MM.1S (cell line): Measurements from ENCODE around the gene FBXL4.

Experiments used
- DNase-seq: peaks from one replicate; pipeline ENCODE4 v3.0.0-alpha.2; 2015
- H2AFZ ChIP-seq: fragments of 300-600 bp; sonication (generic); 2 replicates; pipeline ENCODE4 v1.6.0; 2016; ENCODE audit warnings: antibody characterized with exemption, low read length
- H3F3A ChIP-seq: fragments of 300-600 bp; sonication (generic); 2 replicates; pipeline ENCODE4 v1.6.1; 2016; ENCODE audit warnings: mild to moderate bottlenecking, antibody characterized with exemption, low read length, moderate library complexity, mixed read lengths; ENCODE audit not compliant: insufficient read depth
- H3K27ac ChIP-seq: fragments of 300-600 bp; sonication (generic); 2 replicates; pipeline ENCODE4 v1.5.1; 2016; ENCODE audit warnings: mild to moderate bottlenecking, low read length
- H3K27me3 ChIP-seq: fragments of 300-600 bp; sonication (generic); replicated peaks from 2 replicates; pipeline ENCODE4 v1.6.0; 2016; ENCODE audit warnings: low read length; ENCODE audit not compliant: insufficient read depth
- H3K36me3 ChIP-seq: fragments of 300-600 bp; sonication (generic); replicated peaks from 2 replicates; pipeline ENCODE4 v1.6.1; 2016; ENCODE audit warnings: mild to moderate bottlenecking, low read length, mixed read lengths; ENCODE audit not compliant: insufficient read depth
- H3K4me1 ChIP-seq: fragments of 300-600 bp; sonication (generic); 2 replicates; pipeline ENCODE4 v1.6.1; 2016; ENCODE audit warnings: low read length, mixed read lengths
- H3K4me2 ChIP-seq: fragments of 300-600 bp; sonication (generic); 2 replicates; pipeline ENCODE4 v1.6.0; 2016; ENCODE audit warnings: low read depth, low read length
- H3K4me3 ChIP-seq: fragments of 300-600 bp; sonication (generic); 2 replicates; pipeline ENCODE4 v1.5.1; 2016; ENCODE audit warnings: low read length, mixed read lengths
- H3K79me2 ChIP-seq: fragments of 300-600 bp; sonication (generic); 2 replicates; pipeline ENCODE4 v1.6.1; 2016; ENCODE audit warnings: mixed run types, low read length, mixed read lengths
- H3K9ac ChIP-seq: fragments of 300-600 bp; sonication (generic); 2 replicates; pipeline ENCODE4 v1.6.1; 2016; ENCODE audit warnings: low read length, mixed read lengths
- H3K9me2 ChIP-seq: fragments of 300-600 bp; sonication (generic); replicated peaks from 2 replicates; pipeline ENCODE4 v1.6.1; 2016; ENCODE audit warnings: mild to moderate bottlenecking, low read length, mixed read lengths; ENCODE audit not compliant: insufficient read depth
- H3K9me3 ChIP-seq: fragments of 300-600 bp; sonication (generic); replicated peaks from 2 replicates; pipeline ENCODE4 v1.6.1; 2016; ENCODE audit warnings: mild to moderate bottlenecking, low read length, mixed read lengths; ENCODE audit not compliant: insufficient read depth
- H4K20me1 ChIP-seq: fragments of 300-600 bp; sonication (generic); 2 replicates; pipeline ENCODE4 v1.6.1; 2016; ENCODE audit warnings: mild to moderate bottlenecking, low read length, moderate library complexity, mixed read lengths; ENCODE audit not compliant: insufficient read depth
- EZH2 ChIP-seq: fragments of 300-600 bp; sonication (generic); optimal IDR thresholded peaks from 2 replicates; pipeline ENCODE3; 2017; ENCODE audit warnings: low read depth, mild to moderate bottlenecking, antibody characterized with exemption, low read length, mixed read lengths
- EZH2phosphoT487 ChIP-seq: fragments of 300-600 bp; sonication (generic); IDR thresholded peaks from 2 replicates; pipeline ENCODE4 v1.6.1; 2018; ENCODE audit warnings: antibody characterized with exemption, low read length
- TF ChIP-seq, protein P1 (sequence below): fragments of 300-600 bp; sonication (generic); IDR thresholded peaks from 2 replicates; pipeline ENCODE4 v1.5.1; 2016; ENCODE audit warnings: antibody characterized with exemption, low read length, mixed read lengths

Gene FBXL4

DNA sequence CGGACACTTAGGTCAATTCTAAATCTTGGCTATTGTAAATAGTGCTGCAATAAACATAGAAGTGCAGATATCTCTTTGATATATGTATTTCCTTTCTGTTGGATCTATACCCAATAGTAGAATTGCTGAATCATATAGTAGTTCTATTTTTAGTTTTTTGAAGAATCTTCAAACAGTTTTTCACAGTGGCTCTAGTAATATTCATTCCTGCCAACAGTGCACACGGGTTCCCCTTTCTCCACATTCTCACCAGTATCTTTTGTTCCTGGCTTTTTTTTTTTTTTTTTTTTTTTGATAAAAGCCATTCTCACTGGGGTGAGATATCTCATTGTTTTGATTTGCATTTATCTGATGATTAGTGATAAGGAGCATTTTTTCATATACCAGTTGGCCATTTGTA lies 1.8 kb upstream of the FBXL4 start:
- Histone ChIP-seq H3K36me3 (no peaks in the 10 kb centered on the region), H3K9me2 (no peaks in the 10 kb centered on the region), H3F3A (peaks cover 9% of the 10 kb centered on the region; the same call in 1 of the 2 replicates), H2AFZ (no peak overlapping the region), H4K20me1 (no peaks in the 10 kb centered on the region), H3K4me3 (no peak overlapping the region), H3K9ac (no peak overlapping the region), H3K27ac (no peak overlapping the region), H3K4me1 (peaks cover 12% of the 10 kb centered on the region; the same call in 1 of the 2 replicates), H3K4me2 (no peak overlapping the region), H3K79me2 (peaks cover 27% of the 10 kb centered on the region), H3K9me3 (no peaks in the 10 kb centered on the region), H3K27me3 (no peaks in the 10 kb centered on the region)
- DNase-seq = no peak
- TF ChIP-seq EZH2 = no peak
- no peak for TF ChIP-seq EZH2phosphoT487
- TF ChIP-seq, protein P1, sequence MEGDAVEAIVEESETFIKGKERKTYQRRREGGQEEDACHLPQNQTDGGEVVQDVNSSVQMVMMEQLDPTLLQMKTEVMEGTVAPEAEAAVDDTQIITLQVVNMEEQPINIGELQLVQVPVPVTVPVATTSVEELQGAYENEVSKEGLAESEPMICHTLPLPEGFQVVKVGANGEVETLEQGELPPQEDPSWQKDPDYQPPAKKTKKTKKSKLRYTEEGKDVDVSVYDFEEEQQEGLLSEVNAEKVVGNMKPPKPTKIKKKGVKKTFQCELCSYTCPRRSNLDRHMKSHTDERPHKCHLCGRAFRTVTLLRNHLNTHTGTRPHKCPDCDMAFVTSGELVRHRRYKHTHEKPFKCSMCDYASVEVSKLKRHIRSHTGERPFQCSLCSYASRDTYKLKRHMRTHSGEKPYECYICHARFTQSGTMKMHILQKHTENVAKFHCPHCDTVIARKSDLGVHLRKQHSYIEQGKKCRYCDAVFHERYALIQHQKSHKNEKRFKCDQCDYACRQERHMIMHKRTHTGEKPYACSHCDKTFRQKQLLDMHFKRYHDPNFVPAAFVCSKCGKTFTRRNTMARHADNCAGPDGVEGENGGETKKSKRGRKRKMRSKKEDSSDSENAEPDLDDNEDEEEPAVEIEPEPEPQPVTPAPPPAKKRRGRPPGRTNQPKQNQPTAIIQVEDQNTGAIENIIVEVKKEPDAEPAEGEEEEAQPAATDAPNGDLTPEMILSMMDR = no peak

DNA sequence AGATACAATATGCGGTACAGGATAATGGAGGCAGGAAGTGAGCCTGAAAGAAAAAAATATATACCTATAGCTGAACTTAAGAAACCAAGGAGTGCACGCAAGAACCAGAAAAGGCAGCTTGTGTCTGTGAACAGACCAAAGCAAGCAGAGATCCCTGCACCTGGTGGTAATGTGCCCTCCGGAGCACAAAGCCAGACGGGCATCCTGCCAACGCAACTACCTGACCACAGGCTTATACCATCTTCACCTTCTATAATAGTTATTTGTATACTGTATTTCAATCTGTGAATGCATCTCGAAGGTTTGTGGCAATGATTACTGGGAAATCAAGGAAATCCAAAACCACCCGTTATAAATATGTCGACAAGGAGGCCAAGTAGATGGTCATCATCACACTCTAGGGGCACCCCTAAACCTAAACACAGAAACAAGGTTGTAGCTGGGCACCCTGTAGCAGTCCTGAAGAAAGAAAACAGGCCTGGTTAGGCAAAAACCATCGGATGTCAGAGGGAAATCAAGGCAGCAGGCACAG lies 801 bp downstream of the FBXL4 start:
- Histone ChIP-seq H3K27ac (peak overlapping the region; percentile 81), H3K4me1 (peaks cover 12% of the 10 kb centered on the region; the same call in 1 of the 2 replicates), H3K27me3 (no peaks in the 10 kb centered on the region), H3K4me2 (peak overlapping the region; percentile 95), H2AFZ (peak overlapping the region; percentile 85), H4K20me1 (no peaks in the 10 kb centered on the region), H3K9ac (peak overlapping the region; percentile 83), H3K9me3 (no peaks in the 10 kb centered on the region), H3K4me3 (peak overlapping the region; percentile 98), H3K9me2 (no peaks in the 10 kb centered on the region), H3F3A (peaks cover 9% of the 10 kb centered on the region; the same call in 1 of the 2 replicates), H3K36me3 (no peaks in the 10 kb centered on the region), H3K79me2 (peaks cover 53% of the 10 kb centered on the region)
- no peak for TF ChIP-seq EZH2
- TF ChIP-seq, protein P1 = no peak
- TF ChIP-seq EZH2phosphoT487 = no peak
- peak; percentile 65 for DNase-seq

DNA sequence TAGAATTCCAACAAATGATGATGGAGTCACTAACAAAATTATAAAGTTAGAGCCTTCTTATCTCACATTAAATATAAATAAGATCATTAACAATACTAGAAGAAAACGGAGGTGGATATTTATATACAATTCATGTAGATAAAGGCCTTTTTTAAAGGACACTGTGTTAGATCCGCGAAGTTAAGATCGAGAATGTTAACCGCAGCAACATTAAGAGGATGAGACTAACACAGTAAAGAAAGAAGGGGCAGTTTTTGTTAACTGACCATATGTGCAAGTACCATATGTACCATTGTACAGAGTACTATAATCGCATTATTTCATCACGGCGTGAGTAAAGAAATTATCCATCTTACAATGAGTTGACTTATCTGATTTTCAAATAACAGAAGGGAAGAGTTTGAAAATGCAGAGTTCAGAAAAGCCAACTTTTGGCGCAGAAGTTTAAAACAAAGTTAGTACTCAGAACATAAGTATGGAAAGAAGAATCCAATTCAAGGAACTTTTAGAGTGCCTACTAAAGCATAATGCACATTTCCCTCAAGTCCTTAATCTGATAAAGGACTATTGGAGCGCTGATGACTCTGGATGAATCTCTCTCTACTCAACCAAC lies 1.4 kb downstream of the FBXL4 start:
- H3K9ac ChIP-seq = peak overlapping the region; percentile 83; the same call in 1 of the 2 replicates
- TF ChIP-seq EZH2phosphoT487 = no peak
- TF ChIP-seq EZH2 = no peak
- TF ChIP-seq, protein P1 = no peak
- no peaks in the 10 kb centered on the region for H3K36me3 ChIP-seq
- H2AFZ ChIP-seq = peak overlapping the region; percentile 85
- no peaks in the 10 kb centered on the region for H3K9me2 ChIP-seq
- H3K27me3 ChIP-seq = no peaks in the 10 kb centered on the region
- H3K4me1 ChIP-seq = peaks cover 12% of the 10 kb centered on the region; the same call in 1 of the 2 replicates
- H3K27ac ChIP-seq = peak overlapping the region; percentile 81; the same call in 1 of the 2 replicates
- H3K4me2 ChIP-seq = peak overlapping the region; percentile 95
- H4K20me1 ChIP-seq = no peaks in the 10 kb centered on the region
- no peak for DNase-seq
- peaks cover 9% of the 10 kb centered on the region; the same call in 1 of the 2 replicates for H3F3A ChIP-seq
- peaks cover 56% of the 10 kb centered on the region for H3K79me2 ChIP-seq
- peak overlapping the region; percentile 98 for H3K4me3 ChIP-seq
- H3K9me3 ChIP-seq = no peaks in the 10 kb centered on the region
